Activated CD8-positive, alpha-beta T cell treated with anti-CD3 and anti-CD28 coated beads for 36 hours (primary cell): Measurements from ENCODE around the gene HSD17B7. TPM values are rescaled to one million over a fixed set of nuclear protein-coding genes. Genes with fewer than 3 reads are reported as not detected.

Experiments used
- ATAC-seq: fragments of 200-7000 bp; cut with Tn5 transposase; one replicate; pipeline ENCODE4 v1.10.0; 2021; ENCODE audit warnings: mild to moderate bottlenecking, moderate library complexity
- CTCF ChIA-PET: fragments of 350-600 bp; sonication (Branson Sonifier 250); formaldehyde crosslinking; loops from one replicate; lab custom pipeline; 2021; ENCODE audit warnings: antibody characterized with exemption; lab: Charles Lee
- POLR2A ChIA-PET: fragments of 350-600 bp; sonication (Branson Sonifier 250); formaldehyde crosslinking; loops from one replicate; lab custom pipeline; 2021; ENCODE audit warnings: antibody characterized with exemption; lab: Charles Lee
- DNase-seq: peaks from one replicate; pipeline ENCODE4 v3.0.0-alpha.2; 2020
- H3K27ac Mint-ChIP-seq: one replicate; pipeline ENCODE4 v1.8.0; 2021; ENCODE audit warnings: mild to moderate bottlenecking, mixed read lengths
- H3K27me3 Mint-ChIP-seq: one replicate; pipeline ENCODE4 v1.8.0; 2021; ENCODE audit warnings: mixed read lengths
- H3K36me3 Mint-ChIP-seq: one replicate; pipeline ENCODE4 v1.8.0; 2021; ENCODE audit warnings: low read depth, mixed read lengths
- H3K4me1 Mint-ChIP-seq: one replicate; pipeline ENCODE4 v1.8.0; 2021; ENCODE audit warnings: low read depth, mixed read lengths
- H3K4me3 Mint-ChIP-seq: one replicate; pipeline ENCODE4 v1.8.0; 2021; ENCODE audit warnings: mild to moderate bottlenecking, moderate library complexity, mixed read lengths
- H3K9me3 Mint-ChIP-seq: one replicate; pipeline ENCODE4 v1.8.0; 2021; ENCODE audit warnings: mixed read lengths
- CTCF ChIP-seq: fragments of 200-600 bp; IDR thresholded peaks from one replicate; pipeline ENCODE4 v1.8.0; 2022; ENCODE audit warnings: antibody characterized with exemption, mild to moderate bottlenecking
- intact Hi-C: fragments of 100-400 bp; cut with micrococcal nuclease; formaldehyde crosslinking; loops from one replicate; pipeline ENCODE4 v1.10.0; 2022
- total RNA-seq, 2 experiments: library from RNA; stranded (reverse); gene quantifications; one replicate each; pipeline ENCODE4 v1.2.3, GENCODE V29; 2021

HSD17B7 gene
- total RNA-seq, 2 experiments from 2014 or later: 28.8 to 31.1 TPM

- peak; percentile 65 for ATAC-seq
- intact Hi-C loops: loop anchor here (2.0 kb wide), 1 partner anchor 327 kb away; no protein-coding TSS in a partner anchor
- TF ChIP-seq CTCF: peak; percentile 87
- no peaks in the 10 kb centered on the region for H3K4me1 Mint-ChIP-seq
- no peaks in the 10 kb centered on the region for H3K9me3 Mint-ChIP-seq
- H3K27me3 Mint-ChIP-seq: peaks cover 7% of the 10 kb centered on the region
- no peak overlapping the region for H3K27ac Mint-ChIP-seq
- CTCF ChIA-PET: interaction anchor here (0.7 to 3.3 kb wide), 29 partner anchors 10 to 479 kb away, joined by 3 to 34 read pairs (median 3); partner anchors contain the start of gene RGS4
- no peaks in the 10 kb centered on the region for H3K36me3 Mint-ChIP-seq
- peak; percentile 89 for DNase-seq
- POLR2A ChIA-PET: no interaction called here
- no peak overlapping the region for H3K4me3 Mint-ChIP-seq
These were observed 57.4 kb downstream of the HSD17B7 start for GRCh38 chr1:162847839-162848453.

GRCh38 chr1:162849711-162850110 lies 59.2 kb downstream of the HSD17B7 start:
- Mint-ChIP-seq H3K27ac (no peak overlapping the region), H3K9me3 (no peaks in the 10 kb centered on the region), H3K27me3 (peaks cover 7% of the 10 kb centered on the region), H3K4me1 (no peaks in the 10 kb centered on the region), H3K4me3 (no peak overlapping the region), H3K36me3 (no peaks in the 10 kb centered on the region)
- no peak for ATAC-seq
- ChIA-PET CTCF (interaction anchor here (0.7 to 1.7 kb wide), 3 partner anchors 221 to 466 kb away, joined by 3 to 10 read pairs (median 3); partner anchors contain the start of gene RGS4), POLR2A (no interaction called here)
- intact Hi-C loops: loop anchor here (2.0 to 10.0 kb wide), 2 partner anchors 325 to 465 kb away; no protein-coding TSS in a partner anchor
- TF ChIP-seq CTCF: no peak
- no peak for DNase-seq

- ChIA-PET CTCF (no interaction called here), POLR2A (no interaction called here)
- Mint-ChIP-seq H3K4me3 (no peak overlapping the region), H3K9me3 (no peaks in the 10 kb centered on the region), H3K27ac (no peak overlapping the region), H3K36me3 (no peaks in the 10 kb centered on the region), H3K27me3 (peaks cover 7% of the 10 kb centered on the region), H3K4me1 (no peaks in the 10 kb centered on the region)
- DNase-seq: no peak
- no peak for TF ChIP-seq CTCF
- ATAC-seq: no peak
- intact Hi-C loops: loop anchor here (10.0 kb wide), 1 partner anchor 463 kb away; no protein-coding TSS in a partner anchor
These were observed 60.8 kb downstream of the HSD17B7 start for GRCh38 chr1:162851341-162851740.

DNA sequence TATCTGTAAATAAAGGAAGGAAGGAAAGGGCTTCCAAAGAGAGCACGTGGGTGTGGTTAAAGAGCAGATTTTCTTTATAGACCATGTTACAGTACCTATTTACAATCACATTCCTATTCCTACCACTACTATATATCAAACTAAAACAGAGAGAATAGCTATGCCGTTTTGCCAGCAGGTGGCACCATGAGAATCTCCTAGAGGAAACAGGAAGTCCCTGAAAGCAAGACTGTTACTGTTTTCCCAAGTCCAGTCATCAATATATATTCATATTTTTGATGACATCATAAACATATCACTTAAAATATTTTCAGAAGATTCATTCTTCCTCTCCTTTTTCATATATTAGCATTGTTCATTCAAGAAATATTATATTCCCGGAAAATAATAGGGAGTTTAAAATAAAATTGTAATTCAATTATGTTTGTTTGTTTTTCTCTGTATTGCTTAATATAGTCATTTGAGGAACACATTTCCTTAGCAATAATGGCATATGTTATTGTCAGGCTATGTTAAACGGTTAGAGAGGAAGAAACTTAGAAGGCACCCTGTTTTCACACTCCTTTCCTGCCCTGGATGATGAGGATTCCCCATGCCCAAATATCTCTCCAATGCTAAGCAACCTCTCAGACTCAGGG lies 63.9 kb downstream of the HSD17B7 start:
- DNase-seq (peak; percentile 74), ATAC-seq (peak; percentile 49)
- CTCF ChIA-PET: interaction anchor here (0.7 to 2.1 kb wide), 14 partner anchors 9 to 468 kb away, joined by 3 to 32 read pairs (median 4); no protein-coding TSS in a partner anchor
- no peak overlapping the region for H3K27ac Mint-ChIP-seq
- no peak overlapping the region for H3K4me3 Mint-ChIP-seq
- no peaks in the 10 kb centered on the region for H3K36me3 Mint-ChIP-seq
- no peaks in the 10 kb centered on the region for H3K4me1 Mint-ChIP-seq
- intact Hi-C loops: loop anchor here (10.0 kb wide), 1 partner anchor 460 kb away; no protein-coding TSS in a partner anchor
- H3K27me3 Mint-ChIP-seq: peaks cover 5% of the 10 kb centered on the region
- no peaks in the 10 kb centered on the region for H3K9me3 Mint-ChIP-seq
- POLR2A ChIA-PET: interaction anchor here (0.6 kb wide), 1 partner anchor 647 kb away, joined by 3 read pairs; no protein-coding TSS in a partner anchor
- peak; percentile 70 for TF ChIP-seq CTCF
